ENCODE results near the gene COL18A1.
A peak's percentile ranks its signal among the peaks of the same experiment; 100 is the strongest.
"Not testable (repeated sequence)": the region's sequence is repeated elsewhere in the genome, so short reads cannot be mapped to it uniquely, and the experiment has no call there.

COL18A1 gene

GRCh38 chr21:45366476-45366875 lies 38.5 kb upstream of the COL18A1 start:
- no peak overlapping the region for H3K4me3 ChIP-seq (ENCODE audit: low read depth, low read length)
- no peak for DNase-seq (ENCODE audit: low read depth)

GRCh38 chr21:45366931-45367401 lies 38.0 kb upstream of the COL18A1 start:
- peak; percentile 94 for DNase-seq (ENCODE audit: low read depth)
- H3K4me3 ChIP-seq (ENCODE audit: low read depth, low read length), result no peak overlapping the region

DNA sequence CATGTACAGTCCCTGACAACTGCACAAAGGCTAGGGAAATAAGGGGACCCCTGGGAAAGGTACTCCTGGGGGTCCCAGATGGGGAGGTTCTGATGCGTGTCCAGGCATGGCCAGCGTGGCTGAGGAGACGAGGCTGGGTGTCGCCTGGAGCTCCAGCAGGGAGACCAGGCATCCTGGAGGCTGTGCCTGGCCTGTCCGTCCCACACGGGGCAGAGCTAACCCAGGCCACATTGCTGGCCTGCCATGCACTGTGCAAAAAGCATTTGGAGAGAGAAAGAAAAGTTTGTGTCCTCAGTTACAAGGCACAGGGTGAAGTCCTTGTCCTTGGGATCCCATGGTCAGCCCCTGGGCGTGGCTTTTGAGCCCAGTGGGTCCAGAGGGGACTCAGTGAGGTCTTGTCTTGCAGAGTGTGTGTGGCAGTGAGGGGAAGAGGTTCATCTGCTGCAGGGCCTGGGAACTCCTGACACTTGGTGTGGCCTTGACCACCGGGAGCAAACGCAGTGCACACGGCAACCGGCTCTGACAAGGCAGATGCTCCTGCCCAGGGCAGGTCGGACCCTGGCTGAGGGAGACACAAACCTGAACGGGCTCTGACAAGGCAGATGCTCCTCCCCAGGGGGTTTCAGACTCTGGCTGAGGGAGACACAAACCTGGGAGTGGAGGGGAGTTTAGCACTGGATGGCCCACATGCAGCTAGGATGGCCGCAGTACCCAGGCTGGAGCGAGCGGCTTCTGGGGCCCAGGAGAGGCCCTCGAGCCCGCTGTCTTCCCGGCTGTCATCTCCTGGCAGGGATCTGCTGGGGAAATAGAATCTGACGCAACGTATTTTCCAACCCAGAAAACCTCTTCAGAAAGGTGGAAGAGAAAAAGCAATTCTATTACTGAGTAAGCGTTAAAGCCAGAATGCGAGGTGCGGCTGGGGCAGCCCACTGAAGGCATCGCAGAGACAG lies 37.3 kb upstream of the COL18A1 start:
- no peak overlapping the region for H3K4me3 ChIP-seq (ENCODE audit: low read depth, low read length)
- DNase-seq (ENCODE audit: low read depth), result no peak

- DNase-seq (ENCODE audit: low read depth); H3K4me3 ChIP-seq (ENCODE audit: low read depth, low read length): not testable (repeated sequence)
These were observed 35.9 kb upstream of the COL18A1 start for GRCh38 chr21:45369018-45369417.

DNA sequence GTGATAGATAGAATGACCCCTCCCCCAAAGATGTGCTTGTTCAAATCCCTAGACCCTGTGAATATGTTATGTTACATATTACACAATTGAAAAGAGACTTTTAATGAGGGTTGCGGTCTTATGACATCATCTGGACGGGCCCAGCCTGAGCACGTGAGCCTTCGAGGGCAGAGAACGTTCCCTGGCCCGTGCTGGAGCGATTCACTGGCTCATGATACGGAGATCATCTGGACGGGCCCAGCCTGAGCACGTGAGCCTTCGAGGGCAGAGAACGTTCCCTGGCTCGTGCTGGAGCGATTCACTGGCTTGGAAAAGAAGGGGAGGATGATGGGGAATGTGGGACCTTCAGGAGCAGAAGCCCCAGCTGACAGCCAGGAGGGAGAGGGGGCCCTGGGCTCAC lies 34.4 kb upstream of the COL18A1 start:
- H3K4me3 ChIP-seq (ENCODE audit: low read depth, low read length), result no peak overlapping the region
- DNase-seq (ENCODE audit: low read depth), result no peak

DNA sequence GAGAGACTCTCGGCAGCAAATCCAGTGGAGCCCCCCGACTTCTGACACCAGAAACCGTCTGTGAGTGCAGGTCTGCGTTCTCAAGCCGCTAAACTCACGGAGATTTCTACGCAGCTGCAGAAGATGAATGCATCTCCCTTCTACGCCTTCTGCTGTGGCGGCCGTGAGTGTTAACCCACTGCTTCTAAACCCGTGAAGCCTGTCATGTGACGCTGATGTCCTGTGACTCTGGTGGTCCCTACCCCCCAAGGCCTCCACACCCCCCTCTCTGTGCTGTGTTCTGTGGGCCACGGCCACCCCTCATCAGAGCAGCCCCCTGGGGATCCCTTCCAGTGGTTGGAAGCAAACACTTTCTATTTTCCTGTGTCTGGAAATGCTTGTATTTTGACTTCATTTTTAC lies 33.9 kb upstream of the COL18A1 start:
- no peak for DNase-seq (ENCODE audit: low read depth)
- H3K4me3 ChIP-seq (ENCODE audit: low read depth, low read length), result no peak overlapping the region

- H3K4me3 ChIP-seq (ENCODE audit: low read depth, low read length), result no peak overlapping the region
- DNase-seq (ENCODE audit: low read depth), result no peak
These were observed 33.3 kb upstream of the COL18A1 start for GRCh38 chr21:45371655-45372054.

DNA sequence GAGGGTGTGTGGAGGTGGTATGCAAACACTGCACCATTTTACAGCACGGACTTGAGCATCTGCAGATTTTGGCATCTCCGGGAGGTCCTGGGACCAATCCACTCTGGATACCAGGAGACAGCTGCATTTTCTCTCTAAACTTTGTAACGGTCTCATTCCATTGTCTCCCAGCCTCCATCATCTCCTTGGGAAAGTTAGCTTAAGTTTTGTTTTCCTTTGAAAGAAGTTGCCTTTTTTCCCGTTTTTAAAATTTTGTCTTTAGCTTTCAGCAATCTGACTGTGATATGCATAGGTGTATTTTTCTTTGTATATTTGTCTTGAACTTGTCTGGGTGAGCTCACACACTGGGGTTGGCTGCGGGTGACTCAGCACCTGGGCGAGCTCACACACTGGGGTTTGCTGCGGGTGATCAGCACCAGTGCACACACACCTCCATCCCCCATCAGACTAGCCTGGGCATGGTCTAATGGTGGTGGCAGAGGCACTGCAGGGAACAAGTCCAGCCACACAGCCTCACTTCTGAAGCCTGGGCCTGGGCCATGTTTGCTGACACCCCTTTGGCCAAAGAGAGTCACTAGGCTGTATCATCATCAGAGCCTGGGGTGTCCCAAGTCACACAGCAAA lies 32.1 kb upstream of the COL18A1 start:
- no peak overlapping the region for H3K4me3 ChIP-seq (ENCODE audit: low read depth, low read length)
- DNase-seq (ENCODE audit: low read depth), result no peak

- H3K4me3 ChIP-seq (ENCODE audit: low read depth, low read length), result no peak overlapping the region
- no peak for DNase-seq (ENCODE audit: low read depth)
These were observed 30.8 kb upstream of the COL18A1 start for GRCh38 chr21:45373991-45374816.

GRCh38 chr21:45374826-45375455 lies 30.0 kb upstream of the COL18A1 start:
- DNase-seq (ENCODE audit: low read depth), result no peak
- H3K4me3 ChIP-seq (ENCODE audit: low read depth, low read length), result no peak overlapping the region

- DNase-seq (ENCODE audit: low read depth), result no peak
- no peak overlapping the region for H3K4me3 ChIP-seq (ENCODE audit: low read depth, low read length)
These were observed 28.3 kb upstream of the COL18A1 start for GRCh38 chr21:45376459-45377324.

GRCh38 chr21:45377325-45377709 lies 27.6 kb upstream of the COL18A1 start:
- DNase-seq (ENCODE audit: low read depth), result no peak
- H3K4me3 ChIP-seq (ENCODE audit: low read depth, low read length), result no peak overlapping the region

GRCh38 chr21:45377866-45378257 lies 27.1 kb upstream of the COL18A1 start:
- H3K4me3 ChIP-seq (ENCODE audit: low read depth, low read length), result no peak overlapping the region
- no peak for DNase-seq (ENCODE audit: low read depth)

GRCh38 chr21:45378258-45378966 lies 26.6 kb upstream of the COL18A1 start:
- no peak overlapping the region for H3K4me3 ChIP-seq (ENCODE audit: low read depth, low read length)

DNA sequence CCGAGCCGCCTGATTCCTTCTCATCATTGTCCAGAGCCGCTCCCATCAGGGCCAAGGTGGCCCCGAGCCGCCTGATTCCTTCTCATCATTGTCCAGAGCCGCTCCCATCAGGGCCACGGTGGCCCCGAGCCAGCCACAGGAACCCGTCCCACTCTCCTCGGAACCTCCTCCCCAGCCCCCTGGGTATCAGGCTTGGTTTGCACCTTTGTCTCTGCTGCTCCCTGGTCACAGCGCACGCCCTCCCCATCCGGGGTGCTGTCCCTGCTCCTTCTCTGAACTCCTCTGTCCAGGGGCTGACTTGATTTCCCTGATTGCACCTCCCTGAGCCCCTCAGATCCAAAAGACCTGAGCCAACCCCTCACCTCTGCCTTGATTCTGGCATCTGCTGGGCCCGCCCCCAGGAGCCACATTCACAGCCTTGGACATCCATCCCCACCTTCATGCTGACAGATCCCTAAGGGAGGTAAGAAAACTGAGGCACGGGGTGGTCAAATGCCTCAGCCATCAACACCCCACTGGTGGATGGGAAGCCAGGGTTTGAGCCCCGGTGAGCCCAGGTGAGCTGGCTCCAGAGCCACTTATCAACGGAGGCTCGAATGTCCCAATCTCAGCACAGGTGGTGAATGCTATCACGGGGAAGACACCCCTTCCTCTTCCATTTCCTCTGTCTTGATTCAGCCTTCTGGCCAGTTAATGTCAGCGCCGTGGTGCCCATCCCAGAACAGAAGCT lies 25.6 kb upstream of the COL18A1 start:
- DNase-seq (ENCODE audit: low read depth), result no peak
- no peak overlapping the region for H3K4me3 ChIP-seq (ENCODE audit: low read depth, low read length)

More at GRCh38 chr21:45378258-45378966, 26.6 kb upstream of the COL18A1 start:
- DNase-seq (ENCODE audit: low read depth), result no peak

DNA sequence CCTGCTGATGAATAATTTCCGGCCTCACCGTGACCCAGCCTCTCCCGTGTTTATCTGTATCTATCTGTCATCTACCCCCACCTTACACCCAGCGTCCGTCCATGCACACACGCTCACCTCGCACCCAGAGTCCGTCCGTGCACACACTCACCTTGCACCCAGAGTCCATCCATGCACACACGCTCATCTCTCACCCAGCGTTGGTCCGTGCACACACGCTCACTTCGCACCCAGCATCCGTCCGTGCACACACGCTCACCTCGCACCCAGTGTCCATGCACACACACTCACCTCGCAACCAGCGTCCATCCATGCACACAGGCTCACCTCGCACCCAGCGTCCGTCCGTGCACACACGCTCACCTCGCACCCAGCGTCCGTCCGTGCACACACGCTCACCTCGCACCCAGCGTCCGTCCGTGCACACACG lies 25.0 kb upstream of the COL18A1 start:
- no peak for DNase-seq (ENCODE audit: low read depth)
- no peak overlapping the region for H3K4me3 ChIP-seq (ENCODE audit: low read depth, low read length)

- DNase-seq (ENCODE audit: low read depth), result no peak
- no peak overlapping the region for H3K4me3 ChIP-seq (ENCODE audit: low read depth, low read length)
These were observed 24.4 kb upstream of the COL18A1 start for GRCh38 chr21:45380566-45380965.
